Transverse colon (tissue), 4 donors: Measurements from ENCODE around the gene RABL6.

Source experiments
- POLR2A ChIP-seq: fragments of 450-650 bp; IDR thresholded peaks from one replicate; pipeline ENCODE4 v1.6.1; 2016; ENCODE audit warnings: antibody characterized with exemption, mild to moderate bottlenecking, moderate library complexity
- POLR2AphosphoS5 ChIP-seq, 3 donors: sonication (generic); formaldehyde crosslinking; IDR thresholded peaks; one replicate each; pipeline ENCODE4 v1.6.1; 2016; ENCODE audit warnings: antibody characterized with exemption in 3 of 3
- TF ChIP-seq, protein P1 (sequence below), 5 experiments: fragments of 200-600 bp in 3 of 5; fragments of 450-650 bp in 2 of 5; sonication (generic) in 3 of 5; IDR thresholded peaks; 1 replicate in 2 of 5; 2 replicates in 3 of 5; pipeline ENCODE4 v1.5.1; 2016 to 2017; ENCODE audit warnings: antibody characterized with exemption in 5 of 5, inconsistent platforms in 3 of 5, mild to moderate bottlenecking in 2 of 5, moderate library complexity in 1 of 5

DNA sequence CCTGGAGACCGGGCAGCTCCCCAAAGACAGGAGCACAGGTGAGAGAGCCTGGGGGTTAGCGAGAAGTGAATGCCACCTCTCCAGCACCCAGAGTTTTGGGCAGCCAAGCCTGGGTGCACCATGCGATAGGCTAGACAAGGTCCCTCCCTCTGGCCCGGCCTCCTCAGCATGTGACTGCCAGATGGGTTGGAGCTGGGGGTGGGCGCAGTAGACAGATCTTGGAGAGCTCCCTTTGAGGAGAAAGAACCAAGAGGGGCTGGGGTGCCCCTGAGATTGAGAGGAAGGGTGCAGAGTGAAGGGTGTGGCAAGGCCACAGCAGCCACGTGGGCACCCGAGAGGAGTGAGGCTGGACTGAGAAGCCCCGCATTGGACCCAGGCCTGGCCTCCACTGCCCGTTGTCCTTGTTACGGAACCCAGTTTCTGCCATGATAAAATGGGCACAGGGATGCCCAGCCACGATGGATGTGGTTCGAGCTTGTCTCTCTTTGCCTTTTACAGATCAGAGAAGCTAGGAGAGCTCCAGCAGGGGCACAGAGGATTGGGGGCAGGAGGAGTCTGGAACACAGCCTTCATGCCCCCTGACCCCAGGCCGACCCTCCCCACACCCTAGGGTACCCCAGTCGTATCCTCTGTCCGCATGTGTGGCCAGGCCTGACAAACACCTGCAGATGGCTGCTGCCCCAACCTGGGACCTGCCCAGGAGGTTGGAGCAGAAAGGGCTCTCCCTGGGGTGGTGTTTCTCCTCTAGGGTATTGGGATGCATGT, 15.2 kb upstream of the RABL6 start:
- TF ChIP-seq, protein P1, sequence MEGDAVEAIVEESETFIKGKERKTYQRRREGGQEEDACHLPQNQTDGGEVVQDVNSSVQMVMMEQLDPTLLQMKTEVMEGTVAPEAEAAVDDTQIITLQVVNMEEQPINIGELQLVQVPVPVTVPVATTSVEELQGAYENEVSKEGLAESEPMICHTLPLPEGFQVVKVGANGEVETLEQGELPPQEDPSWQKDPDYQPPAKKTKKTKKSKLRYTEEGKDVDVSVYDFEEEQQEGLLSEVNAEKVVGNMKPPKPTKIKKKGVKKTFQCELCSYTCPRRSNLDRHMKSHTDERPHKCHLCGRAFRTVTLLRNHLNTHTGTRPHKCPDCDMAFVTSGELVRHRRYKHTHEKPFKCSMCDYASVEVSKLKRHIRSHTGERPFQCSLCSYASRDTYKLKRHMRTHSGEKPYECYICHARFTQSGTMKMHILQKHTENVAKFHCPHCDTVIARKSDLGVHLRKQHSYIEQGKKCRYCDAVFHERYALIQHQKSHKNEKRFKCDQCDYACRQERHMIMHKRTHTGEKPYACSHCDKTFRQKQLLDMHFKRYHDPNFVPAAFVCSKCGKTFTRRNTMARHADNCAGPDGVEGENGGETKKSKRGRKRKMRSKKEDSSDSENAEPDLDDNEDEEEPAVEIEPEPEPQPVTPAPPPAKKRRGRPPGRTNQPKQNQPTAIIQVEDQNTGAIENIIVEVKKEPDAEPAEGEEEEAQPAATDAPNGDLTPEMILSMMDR (IDR thresholded peaks at IDR 0.05) = no peak
- TF ChIP-seq POLR2A = no peak
- no peak for TF ChIP-seq POLR2AphosphoS5 (IDR thresholded peaks at IDR 0.05)
